ENCODE results near the gene TFIP11. TPM values are rescaled to one million over a fixed set of nuclear protein-coding genes. Genes with fewer than 3 reads are reported as not detected.

Gene TFIP11
- total RNA-seq, 1 donor from 2014 or later, result 23.1 TPM

DNA sequence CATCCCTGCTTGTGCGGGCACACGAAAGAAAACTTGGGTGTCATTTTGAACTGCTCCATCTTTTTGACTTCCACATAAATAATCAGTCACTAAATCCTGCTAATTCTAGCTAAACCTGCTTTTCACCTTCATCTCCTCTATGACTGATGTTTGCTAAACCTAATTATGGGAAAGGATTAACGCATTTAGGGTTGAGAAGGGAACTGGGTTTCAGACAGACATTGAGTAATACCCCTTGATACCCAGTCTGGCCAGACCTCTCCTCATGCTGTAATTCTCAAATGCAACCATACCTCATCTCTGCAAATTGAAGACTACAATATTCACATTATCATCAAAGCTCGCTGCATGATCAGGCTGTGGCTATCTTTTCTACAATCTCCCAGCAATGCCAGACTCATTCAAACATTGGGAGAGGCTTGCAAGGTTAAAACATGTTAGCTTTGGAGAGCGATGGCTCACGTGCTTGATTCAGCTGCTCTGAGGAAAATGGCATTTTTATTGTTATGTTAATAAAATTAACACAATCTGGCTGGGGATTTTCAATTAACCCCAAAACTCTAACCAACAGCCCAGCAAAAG, 31.1 kb downstream of the TFIP11 start:
- DNase-seq (ENCODE audit: extremely low spot score in 2 of 2), result no peak
- H3K9me3 ChIP-seq, result no peaks in the 10 kb centered on the region
- H3K4me3 ChIP-seq, result no peak overlapping the region
- TF ChIP-seq POLR2A (IDR thresholded peaks at IDR 0.05) (no peak), POLR2AphosphoS5 (IDR thresholded peaks at IDR 0.05; ENCODE audit: insufficient read depth in 1 of 2, low read depth in 1 of 2) (peak in 1 of 2 donors; percentile 37)
- TF ChIP-seq, protein P1, sequence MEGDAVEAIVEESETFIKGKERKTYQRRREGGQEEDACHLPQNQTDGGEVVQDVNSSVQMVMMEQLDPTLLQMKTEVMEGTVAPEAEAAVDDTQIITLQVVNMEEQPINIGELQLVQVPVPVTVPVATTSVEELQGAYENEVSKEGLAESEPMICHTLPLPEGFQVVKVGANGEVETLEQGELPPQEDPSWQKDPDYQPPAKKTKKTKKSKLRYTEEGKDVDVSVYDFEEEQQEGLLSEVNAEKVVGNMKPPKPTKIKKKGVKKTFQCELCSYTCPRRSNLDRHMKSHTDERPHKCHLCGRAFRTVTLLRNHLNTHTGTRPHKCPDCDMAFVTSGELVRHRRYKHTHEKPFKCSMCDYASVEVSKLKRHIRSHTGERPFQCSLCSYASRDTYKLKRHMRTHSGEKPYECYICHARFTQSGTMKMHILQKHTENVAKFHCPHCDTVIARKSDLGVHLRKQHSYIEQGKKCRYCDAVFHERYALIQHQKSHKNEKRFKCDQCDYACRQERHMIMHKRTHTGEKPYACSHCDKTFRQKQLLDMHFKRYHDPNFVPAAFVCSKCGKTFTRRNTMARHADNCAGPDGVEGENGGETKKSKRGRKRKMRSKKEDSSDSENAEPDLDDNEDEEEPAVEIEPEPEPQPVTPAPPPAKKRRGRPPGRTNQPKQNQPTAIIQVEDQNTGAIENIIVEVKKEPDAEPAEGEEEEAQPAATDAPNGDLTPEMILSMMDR (IDR thresholded peaks at IDR 0.05), result no peak
- intact Hi-C loops (cut with DNase I), result no loop called here
- peaks cover 0 to 17% of the 10 kb centered on the region in 2 donors for H3K36me3 ChIP-seq
- H3K27ac ChIP-seq, result no peak overlapping the region
- peaks cover 69% of the 10 kb centered on the region for H3K4me1 ChIP-seq
- H3K27me3 ChIP-seq, result no peaks in the 10 kb centered on the region

DNA sequence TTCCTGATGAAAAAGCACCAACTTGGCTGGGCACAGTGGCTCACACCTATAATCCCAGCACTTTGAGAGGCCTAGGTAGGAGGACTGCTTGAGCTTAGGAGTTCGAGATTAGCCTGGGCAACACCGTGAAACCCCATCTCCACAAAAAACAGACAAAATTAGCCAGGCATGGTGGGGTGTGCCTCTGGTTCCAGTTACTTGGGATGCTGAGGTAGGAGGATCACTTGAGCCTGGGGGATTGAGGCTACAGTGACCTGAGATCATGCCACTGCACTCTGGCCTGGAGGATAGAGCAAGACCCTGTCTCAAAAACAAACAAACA, 31.7 kb downstream of the TFIP11 start:
- H3K27ac ChIP-seq, result no peak overlapping the region
- intact Hi-C loops (cut with DNase I), result no loop called here
- no peaks in the 10 kb centered on the region for H3K27me3 ChIP-seq
- TF ChIP-seq POLR2A (IDR thresholded peaks at IDR 0.05), result no peak
- TF ChIP-seq, protein P1 (IDR thresholded peaks at IDR 0.05), result no peak
- no peak for TF ChIP-seq POLR2AphosphoS5 (IDR thresholded peaks at IDR 0.05; ENCODE audit: insufficient read depth in 1 of 2, low read depth in 1 of 2)
- H3K4me3 ChIP-seq, result no peak overlapping the region
- H3K9me3 ChIP-seq, result no peaks in the 10 kb centered on the region
- no peak for DNase-seq (ENCODE audit: extremely low spot score in 2 of 2)
- peaks cover 0 to 23% of the 10 kb centered on the region in 2 donors for H3K36me3 ChIP-seq
- H3K4me1 ChIP-seq, result peaks cover 65% of the 10 kb centered on the region

DNA sequence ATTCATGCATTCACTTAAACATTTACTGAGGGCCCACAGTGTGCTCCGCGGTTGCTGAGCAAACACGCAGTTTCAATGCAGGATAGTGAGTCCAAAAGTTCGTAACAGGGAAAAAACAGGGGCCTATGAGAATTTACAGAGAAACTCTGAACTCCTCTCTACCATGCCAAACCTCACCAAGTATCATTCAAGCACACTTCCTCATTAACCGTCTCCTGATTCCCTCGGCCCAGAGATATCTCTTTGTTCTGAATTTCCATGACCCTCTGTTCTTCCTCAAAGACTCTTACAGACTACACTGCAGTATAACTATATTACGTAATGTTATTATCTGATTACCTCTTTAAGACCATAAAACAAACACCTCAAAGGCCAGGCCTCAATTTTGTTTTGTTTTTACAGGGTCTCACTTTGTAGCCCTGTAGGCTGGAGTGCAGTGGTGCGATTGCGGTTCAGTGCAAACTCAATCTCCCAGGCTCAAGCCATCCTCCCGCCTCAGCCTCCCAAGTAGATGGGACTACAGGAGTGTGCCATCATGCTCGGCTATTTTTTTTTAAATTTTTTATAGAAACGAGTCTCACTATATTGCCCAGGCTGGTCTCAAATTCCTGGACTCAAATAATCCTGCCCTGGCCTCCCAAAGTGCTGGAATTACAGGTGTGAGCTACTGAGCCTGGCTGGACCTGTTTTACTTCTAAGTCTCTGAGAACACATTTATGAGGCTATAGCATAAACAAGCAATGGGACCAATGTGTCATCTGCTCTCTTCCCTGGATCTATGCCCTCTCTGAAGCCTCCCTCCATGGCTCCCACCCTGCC, 32.3 kb downstream of the TFIP11 start:
- H3K9me3 ChIP-seq, result no peaks in the 10 kb centered on the region
- DNase-seq (ENCODE audit: extremely low spot score in 2 of 2), result no peak
- H3K27me3 ChIP-seq, result no peaks in the 10 kb centered on the region
- TF ChIP-seq, protein P1 (IDR thresholded peaks at IDR 0.05), result no peak
- TF ChIP-seq POLR2AphosphoS5 (IDR thresholded peaks at IDR 0.05; ENCODE audit: insufficient read depth in 1 of 2, low read depth in 1 of 2), result no peak
- TF ChIP-seq POLR2A (IDR thresholded peaks at IDR 0.05), result no peak
- peaks cover 0 to 25% of the 10 kb centered on the region in 2 donors for H3K36me3 ChIP-seq
- H3K27ac ChIP-seq, result no peak overlapping the region
- peak overlapping the region in 1 of 2 donors; percentile 1 for H3K4me3 ChIP-seq
- intact Hi-C loops (cut with DNase I), result no loop called here
- H3K4me1 ChIP-seq, result peaks cover 60% of the 10 kb centered on the region

DNA sequence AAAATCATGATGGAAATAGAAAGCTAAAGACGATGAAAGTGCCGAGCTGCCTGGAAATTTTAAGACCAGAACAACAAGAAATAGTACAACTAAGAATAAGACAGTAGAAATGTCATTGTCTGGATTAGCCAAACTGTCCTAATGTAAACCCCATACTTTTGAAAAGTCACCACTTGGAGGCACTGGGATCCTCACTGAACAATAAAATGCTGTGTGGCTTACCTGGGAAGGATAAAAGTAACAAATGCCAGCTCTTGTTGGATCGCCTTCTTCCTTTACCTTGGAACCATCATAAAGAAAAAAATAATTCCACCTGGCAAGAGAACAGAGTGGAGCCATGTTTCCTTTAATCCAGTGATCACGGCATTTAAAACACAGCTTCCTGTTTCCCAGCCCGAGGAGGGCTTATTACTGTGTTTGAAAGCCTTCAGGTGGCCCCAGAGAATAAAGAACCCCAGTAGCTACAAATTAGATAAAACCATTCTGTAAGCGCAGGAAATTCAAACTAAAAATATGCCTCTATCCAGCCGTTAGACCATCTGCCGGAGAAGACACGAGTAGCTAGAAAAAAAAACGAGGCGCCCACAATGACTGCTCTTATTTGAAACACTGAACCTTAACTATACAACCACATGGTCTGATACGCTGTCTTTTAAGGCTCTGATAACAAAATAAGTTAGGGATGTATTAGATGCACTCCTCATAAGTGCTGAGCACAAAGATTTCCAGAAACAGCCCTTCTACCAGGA, 33.1 kb downstream of the TFIP11 start:
- intact Hi-C loops (cut with DNase I), result no loop called here
- Histone ChIP-seq H3K9me3 (no peaks in the 10 kb centered on the region), H3K4me1 (peaks cover 52% of the 10 kb centered on the region), H3K27me3 (no peaks in the 10 kb centered on the region), H3K36me3 (peaks cover 0 to 25% of the 10 kb centered on the region in 2 donors), H3K27ac (no peak overlapping the region), H3K4me3 (peak overlapping the region in 1 of 2 donors; percentile 1)
- no peak for DNase-seq (ENCODE audit: extremely low spot score in 2 of 2)
- TF ChIP-seq POLR2A (IDR thresholded peaks at IDR 0.05), result no peak
- TF ChIP-seq POLR2AphosphoS5 (IDR thresholded peaks at IDR 0.05; ENCODE audit: insufficient read depth in 1 of 2, low read depth in 1 of 2), result no peak
- TF ChIP-seq, protein P1 (IDR thresholded peaks at IDR 0.05), result no peak

Data from vagina (tissue), 2 donors.